ENCODE measurements around the gene CHCHD3. TPM values are rescaled to one million over a fixed set of nuclear protein-coding genes. Genes with fewer than 3 reads are reported as not detected.

CHCHD3 gene
- total RNA-seq, 1 donor from 2014 or later = 142 TPM

DNA sequence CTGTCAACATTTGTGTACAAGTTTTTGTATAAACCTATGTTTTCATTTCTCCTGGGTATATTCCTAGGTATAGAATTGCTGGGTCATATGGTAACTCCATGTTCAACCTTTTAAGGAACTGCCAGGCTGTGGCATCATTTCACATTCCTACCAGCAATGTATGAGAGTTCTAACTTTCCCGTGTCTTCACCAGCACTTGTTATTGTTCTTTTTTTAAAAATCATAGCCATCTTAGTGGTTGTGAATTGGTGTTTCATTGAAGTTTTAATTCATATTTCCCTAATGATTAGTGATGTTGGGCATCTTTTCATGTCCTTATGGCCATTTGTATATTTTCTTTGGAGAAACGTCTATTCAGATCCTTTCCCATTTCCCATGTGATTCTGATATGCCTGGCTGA, 312.6 kb downstream of the CHCHD3 start:
- Mint-ChIP-seq H3K4me1 (no peaks in the 10 kb centered on the region), H3K36me3 (no peaks in the 10 kb centered on the region), H3K27me3 (ENCODE audit: insufficient read depth, low read depth) (peaks cover 7% of the 10 kb centered on the region), H3K9me3 (peaks cover 3% of the 10 kb centered on the region), H3K27ac (no peak overlapping the region), H3K4me3 (no peak overlapping the region)
- TF ChIP-seq, protein P1, sequence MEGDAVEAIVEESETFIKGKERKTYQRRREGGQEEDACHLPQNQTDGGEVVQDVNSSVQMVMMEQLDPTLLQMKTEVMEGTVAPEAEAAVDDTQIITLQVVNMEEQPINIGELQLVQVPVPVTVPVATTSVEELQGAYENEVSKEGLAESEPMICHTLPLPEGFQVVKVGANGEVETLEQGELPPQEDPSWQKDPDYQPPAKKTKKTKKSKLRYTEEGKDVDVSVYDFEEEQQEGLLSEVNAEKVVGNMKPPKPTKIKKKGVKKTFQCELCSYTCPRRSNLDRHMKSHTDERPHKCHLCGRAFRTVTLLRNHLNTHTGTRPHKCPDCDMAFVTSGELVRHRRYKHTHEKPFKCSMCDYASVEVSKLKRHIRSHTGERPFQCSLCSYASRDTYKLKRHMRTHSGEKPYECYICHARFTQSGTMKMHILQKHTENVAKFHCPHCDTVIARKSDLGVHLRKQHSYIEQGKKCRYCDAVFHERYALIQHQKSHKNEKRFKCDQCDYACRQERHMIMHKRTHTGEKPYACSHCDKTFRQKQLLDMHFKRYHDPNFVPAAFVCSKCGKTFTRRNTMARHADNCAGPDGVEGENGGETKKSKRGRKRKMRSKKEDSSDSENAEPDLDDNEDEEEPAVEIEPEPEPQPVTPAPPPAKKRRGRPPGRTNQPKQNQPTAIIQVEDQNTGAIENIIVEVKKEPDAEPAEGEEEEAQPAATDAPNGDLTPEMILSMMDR (IDR thresholded peaks at IDR 0.05) = no peak
- Histone ChIP-seq H3K9me3 (ENCODE audit: low read depth) (no peaks in the 10 kb centered on the region), H3K4me2 (no peak overlapping the region), H3F3A (ENCODE audit: low read depth) (no peaks in the 10 kb centered on the region), H3K27me3 (no peaks in the 10 kb centered on the region), H3K27ac (no peak overlapping the region), H3K36me3 (no peaks in the 10 kb centered on the region), H4K20me1 (ENCODE audit: low read depth) (no peaks in the 10 kb centered on the region), H3K79me2 (ENCODE audit: low read depth) (no peaks in the 10 kb centered on the region), H3K4me1 (no peaks in the 10 kb centered on the region), H3K4me3 (no peak overlapping the region), H3K9ac (no peak overlapping the region), H2AFZ (replicated peaks) (no peak overlapping the region)
- DNase-seq (ENCODE audit: low spot score) = no peak

DNA sequence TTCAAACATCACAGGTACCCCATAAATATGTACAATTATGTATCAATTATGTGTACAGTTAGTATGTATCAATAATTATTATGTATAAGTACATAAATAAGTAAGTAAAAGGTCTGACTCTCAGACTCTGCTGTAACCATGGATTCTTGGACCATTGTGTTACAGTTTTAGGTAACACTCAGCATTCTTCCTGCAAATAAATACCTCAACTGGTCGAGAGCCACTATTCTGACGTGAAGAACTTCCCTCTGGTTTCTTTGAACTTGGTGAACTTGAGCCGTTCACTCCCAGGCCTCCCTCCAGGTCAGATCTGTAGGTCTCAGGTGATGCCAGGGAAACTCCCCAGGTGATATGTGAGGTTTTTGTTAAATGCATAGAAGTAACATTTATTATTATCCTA, 313.8 kb downstream of the CHCHD3 start:
- no peak overlapping the region for H3K4me3 ChIP-seq
- no peak overlapping the region for H3K27ac ChIP-seq
- H3K4me2 ChIP-seq = no peak overlapping the region
- H2AFZ ChIP-seq (replicated peaks) = no peak overlapping the region
- Mint-ChIP-seq H3K27ac (no peak overlapping the region), H3K36me3 (no peaks in the 10 kb centered on the region), H3K27me3 (ENCODE audit: insufficient read depth, low read depth) (peaks cover 7% of the 10 kb centered on the region), H3K4me1 (no peaks in the 10 kb centered on the region), H3K4me3 (no peak overlapping the region), H3K9me3 (peaks cover 3% of the 10 kb centered on the region)
- H3K36me3 ChIP-seq = no peaks in the 10 kb centered on the region
- no peak overlapping the region for H3K9ac ChIP-seq
- H3K9me3 ChIP-seq (ENCODE audit: low read depth) = no peaks in the 10 kb centered on the region
- H3K79me2 ChIP-seq (ENCODE audit: low read depth) = no peaks in the 10 kb centered on the region
- no peak for DNase-seq (ENCODE audit: low spot score)
- H4K20me1 ChIP-seq (ENCODE audit: low read depth) = no peaks in the 10 kb centered on the region
- no peaks in the 10 kb centered on the region for H3K4me1 ChIP-seq
- H3K27me3 ChIP-seq = no peaks in the 10 kb centered on the region
- no peak for TF ChIP-seq EZH2phosphoT487 (IDR thresholded peaks at IDR 0.05)
- H3F3A ChIP-seq (ENCODE audit: low read depth) = no peaks in the 10 kb centered on the region

DNA sequence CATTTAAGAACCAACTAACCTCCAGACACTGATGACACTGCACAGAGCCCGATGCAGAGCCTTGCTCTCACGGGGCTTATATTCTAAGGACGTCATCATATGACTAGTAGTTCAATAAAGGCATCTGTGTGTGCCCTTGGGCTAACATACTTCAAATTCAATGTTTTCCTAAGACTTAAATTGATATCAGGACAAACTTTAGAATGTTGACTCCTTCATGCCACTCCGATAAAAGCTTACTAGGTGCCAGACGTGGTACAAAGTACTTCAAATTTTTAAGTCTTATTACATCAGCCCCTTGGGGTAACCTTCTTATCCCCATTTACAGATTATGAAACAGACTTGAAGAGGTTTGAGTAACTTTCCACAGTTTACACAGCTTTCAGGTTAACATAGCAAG, 314.5 kb downstream of the CHCHD3 start:
- Mint-ChIP-seq H3K4me3 (no peak overlapping the region), H3K36me3 (no peaks in the 10 kb centered on the region), H3K4me1 (no peaks in the 10 kb centered on the region), H3K27me3 (ENCODE audit: insufficient read depth, low read depth) (peaks cover 7% of the 10 kb centered on the region), H3K27ac (no peak overlapping the region), H3K9me3 (peaks cover 3% of the 10 kb centered on the region)
- Histone ChIP-seq H3K27me3 (no peaks in the 10 kb centered on the region), H3K4me1 (no peaks in the 10 kb centered on the region), H3F3A (ENCODE audit: low read depth) (no peaks in the 10 kb centered on the region), H3K79me2 (ENCODE audit: low read depth) (no peaks in the 10 kb centered on the region), H3K4me3 (no peak overlapping the region), H3K4me2 (no peak overlapping the region), H3K36me3 (no peaks in the 10 kb centered on the region), H3K9me3 (ENCODE audit: low read depth) (no peaks in the 10 kb centered on the region), H2AFZ (replicated peaks) (no peak overlapping the region), H3K27ac (no peak overlapping the region), H4K20me1 (ENCODE audit: low read depth) (no peaks in the 10 kb centered on the region), H3K9ac (no peak overlapping the region)
- no peak for DNase-seq (ENCODE audit: low spot score)
- TF ChIP-seq, protein P1 (IDR thresholded peaks at IDR 0.05) = no peak
- no peak for TF ChIP-seq EZH2 (IDR thresholded peaks at IDR 0.05)
- TF ChIP-seq EZH2phosphoT487 (IDR thresholded peaks at IDR 0.05) = no peak

DNA sequence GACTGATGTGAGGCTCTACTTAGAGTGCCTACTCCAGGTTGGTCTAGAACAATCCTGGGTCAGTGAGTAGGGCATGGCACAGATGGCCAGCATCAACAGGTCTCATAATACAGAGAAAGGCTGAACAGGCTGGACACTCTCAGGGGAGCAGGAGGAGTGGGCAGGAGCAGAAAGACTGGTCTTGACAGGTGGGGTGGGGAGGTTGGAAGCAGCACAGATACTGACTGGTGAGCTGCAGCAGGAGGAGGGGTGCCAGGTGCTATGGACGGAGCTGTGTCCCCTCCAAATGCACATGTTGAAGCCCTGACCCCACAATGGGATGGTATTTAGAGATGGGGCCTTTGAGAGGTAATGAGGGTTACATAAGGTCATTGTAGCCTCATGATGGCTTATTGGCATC, 315.2 kb downstream of the CHCHD3 start:
- Histone ChIP-seq H3K9ac (no peak overlapping the region), H4K20me1 (ENCODE audit: low read depth) (no peaks in the 10 kb centered on the region), H3K79me2 (ENCODE audit: low read depth) (no peaks in the 10 kb centered on the region), H3K4me2 (no peak overlapping the region), H3K27me3 (no peaks in the 10 kb centered on the region), H3K4me3 (no peak overlapping the region), H3K27ac (no peak overlapping the region), H3K9me3 (ENCODE audit: low read depth) (no peaks in the 10 kb centered on the region), H3K4me1 (no peaks in the 10 kb centered on the region), H3K36me3 (no peaks in the 10 kb centered on the region), H2AFZ (replicated peaks) (no peak overlapping the region), H3F3A (ENCODE audit: low read depth) (no peaks in the 10 kb centered on the region)
- no peak overlapping the region for H3K4me3 Mint-ChIP-seq
- TF ChIP-seq EZH2 (IDR thresholded peaks at IDR 0.05) = no peak
- TF ChIP-seq EZH2phosphoT487 (IDR thresholded peaks at IDR 0.05) = no peak
- TF ChIP-seq, protein P1 (IDR thresholded peaks at IDR 0.05) = no peak
- H3K9me3 Mint-ChIP-seq = peaks cover 3% of the 10 kb centered on the region
- no peaks in the 10 kb centered on the region for H3K4me1 Mint-ChIP-seq
- no peak for DNase-seq (ENCODE audit: low spot score)
- H3K27me3 Mint-ChIP-seq (ENCODE audit: insufficient read depth, low read depth) = peaks cover 9% of the 10 kb centered on the region
- H3K36me3 Mint-ChIP-seq = no peaks in the 10 kb centered on the region
- no peak overlapping the region for H3K27ac Mint-ChIP-seq
